Endothelial cell of umbilical vein (primary cell): ENCODE measurements around the gene TEKT1.
"Not testable (repeated sequence)": the region's sequence is repeated elsewhere in the genome, so short reads cannot be mapped to it uniquely, and the experiment has no call there.

ENCODE experiments used
- CTCF ChIP-seq, 2 donors: IDR thresholded peaks; 1 replicate in 1 of 2; 2 replicates in 1 of 2; pipeline ENCODE4 v1.5.1; 2011; ENCODE audit warnings: low read length in 2 of 2, mild to moderate bottlenecking in 2 of 2, moderate library complexity in 2 of 2, control low read depth in 1 of 2, inconsistent platforms in 1 of 2, low read depth in 1 of 2; ENCODE audit not compliant: insufficient read depth in 1 of 2; ENCODE audit errors: extremely low read depth in 1 of 2
- JUN ChIP-seq: IDR thresholded peaks from 2 replicates; pipeline ENCODE4 v1.6.1; 2011; ENCODE audit warnings: borderline replicate concordance, low read depth; ENCODE audit not compliant: insufficient read length, insufficient read depth
- MYC ChIP-seq: IDR thresholded peaks from one replicate; pipeline ENCODE4 v1.6.1; 2011; ENCODE audit warnings: mild to moderate bottlenecking, low read depth, low read length
- POLR2AphosphoS5 ChIP-seq: IDR thresholded peaks from 2 replicates; pipeline ENCODE4 v1.6.1; 2012; ENCODE audit warnings: low read depth, mild to moderate bottlenecking, control low read depth, low read length, moderate library complexity; ENCODE audit not compliant: insufficient read depth

DNA sequence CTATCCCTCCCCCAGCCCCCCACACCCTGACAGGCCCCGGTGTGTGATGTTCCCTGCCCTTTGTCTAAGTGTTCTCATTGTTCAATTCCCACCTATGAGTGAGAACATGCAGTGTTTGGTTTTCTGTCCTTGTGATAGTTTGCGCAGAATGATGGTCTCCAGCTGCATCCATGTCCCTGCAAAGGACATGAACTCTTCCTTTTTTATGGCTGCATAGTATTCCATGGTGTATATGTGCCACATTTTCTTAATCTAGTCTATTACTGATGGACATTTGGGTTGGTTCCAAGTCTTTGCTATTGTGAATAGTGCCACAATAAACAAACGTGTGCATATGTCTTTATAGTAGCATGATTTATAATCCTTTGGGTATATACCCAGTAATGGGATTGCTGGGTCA is 15.2 kb downstream of the TEKT1 start:
- TF ChIP-seq MYC; POLR2AphosphoS5; JUN; CTCF (IDR thresholded peaks at IDR 0.05; ENCODE audit: extremely low read depth in 1 of 2, insufficient read depth in 1 of 2, low read depth in 1 of 2, low read length in 2 of 2): not testable (repeated sequence)
